ENCODE data around the gene LIFR. TPM values are rescaled to one million over a fixed set of nuclear protein-coding genes. Genes with fewer than 3 reads are reported as not detected.

Gene LIFR
- polyA plus RNA-seq, 3 donors, result 69.2 to 80.9 (median 77.9) TPM

DNA sequence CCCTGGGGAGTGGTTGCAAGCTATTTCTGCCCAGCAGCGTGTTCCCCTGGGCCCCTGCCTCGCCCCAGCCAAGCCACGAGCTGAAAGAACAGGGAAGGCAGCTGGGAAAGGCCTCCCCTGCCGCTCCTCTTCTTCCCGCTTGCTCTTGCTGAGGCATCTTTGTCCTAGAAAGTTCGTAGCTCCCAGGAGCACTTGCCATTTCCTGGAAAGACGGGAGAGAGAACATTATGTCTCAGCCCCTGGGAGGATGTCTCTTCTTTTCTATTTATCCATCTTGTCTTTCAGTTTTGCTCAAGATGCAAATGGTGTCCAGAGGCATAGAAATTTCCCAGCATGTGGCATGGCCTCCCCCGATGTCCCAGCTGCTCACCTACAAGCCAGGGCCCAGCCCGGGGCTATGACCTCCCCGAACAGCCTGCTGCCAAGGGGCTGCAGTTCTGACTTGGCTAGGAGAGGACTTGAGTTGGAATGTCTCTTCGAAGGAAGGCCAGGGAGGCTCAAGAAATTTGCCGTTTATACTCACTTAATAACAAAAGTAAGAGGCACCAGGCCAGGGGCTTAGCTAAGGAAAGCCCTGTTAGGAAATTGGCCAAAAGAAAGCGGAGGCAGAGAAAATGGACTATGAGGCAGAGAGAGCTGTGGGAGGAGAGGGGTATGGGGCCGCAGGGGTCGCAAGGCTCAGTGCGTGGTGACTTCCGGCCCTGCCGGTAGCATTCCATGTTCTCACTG, 87.3 kb downstream of the LIFR start:
- DNase-seq (ENCODE audit: low read depth in 3 of 3, low spot score in 2 of 3), result no peak

DNA sequence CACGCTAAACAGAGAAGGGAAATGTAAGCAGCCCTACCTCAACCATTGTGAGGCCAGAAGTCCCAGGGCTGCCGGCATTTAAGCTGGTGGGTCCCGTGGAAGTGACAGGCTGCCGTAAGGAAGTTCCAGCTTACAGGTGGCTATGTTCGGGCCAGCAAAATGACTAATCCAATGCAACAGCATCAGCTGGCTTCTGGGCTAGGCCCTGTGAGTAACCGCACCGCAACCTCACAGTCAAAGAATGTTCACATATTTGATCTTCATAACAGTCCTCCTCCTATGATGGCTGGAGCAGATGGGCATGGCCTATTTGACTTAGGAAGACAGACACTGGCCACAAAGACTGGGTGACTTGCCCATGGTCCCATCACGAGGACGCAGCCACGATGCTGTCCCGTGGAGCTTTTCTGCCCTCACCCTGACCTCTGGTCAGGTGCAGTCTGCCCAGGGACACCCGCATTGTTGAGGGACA, 88.2 kb downstream of the LIFR start:
- DNase-seq (ENCODE audit: low read depth in 3 of 3, low spot score in 2 of 3), result no peak

DNA sequence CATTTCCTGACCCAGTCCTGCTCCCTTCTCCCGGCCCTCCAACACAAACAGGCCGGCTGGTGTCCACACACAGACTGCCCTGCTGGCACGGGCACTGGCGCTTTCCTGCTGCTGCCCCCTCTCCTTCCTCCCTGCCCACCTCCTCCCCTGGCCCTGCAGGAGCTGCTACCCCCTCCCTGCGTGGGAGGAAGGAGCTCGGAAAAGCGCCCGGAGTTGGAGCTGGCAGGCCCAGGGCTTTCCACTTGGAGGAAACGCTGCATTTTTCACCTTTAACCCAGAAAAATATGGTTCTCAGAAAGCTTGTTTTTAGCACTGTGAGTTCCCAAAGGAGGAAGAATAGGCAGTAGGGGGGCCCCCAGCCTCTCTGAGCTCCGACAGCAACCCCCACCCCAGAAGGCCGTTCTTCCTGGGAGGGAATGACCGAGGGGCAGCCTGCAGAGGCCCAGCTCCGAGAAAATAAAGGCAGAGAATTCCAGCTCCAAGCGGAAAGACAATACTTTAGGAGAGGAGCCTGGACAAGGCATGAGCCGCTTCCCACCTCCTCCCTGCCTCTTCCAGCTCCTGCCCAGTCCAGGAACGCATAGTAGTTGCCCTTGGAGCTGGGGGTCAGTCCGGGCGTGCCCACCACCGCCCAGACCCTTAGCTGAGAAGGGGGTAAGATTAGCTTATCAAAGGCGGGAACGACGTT, 88.9 kb downstream of the LIFR start:
- peak in 2 of 3 donors; percentile 55 to 65 for DNase-seq (ENCODE audit: low read depth in 3 of 3, low spot score in 2 of 3)

DNA sequence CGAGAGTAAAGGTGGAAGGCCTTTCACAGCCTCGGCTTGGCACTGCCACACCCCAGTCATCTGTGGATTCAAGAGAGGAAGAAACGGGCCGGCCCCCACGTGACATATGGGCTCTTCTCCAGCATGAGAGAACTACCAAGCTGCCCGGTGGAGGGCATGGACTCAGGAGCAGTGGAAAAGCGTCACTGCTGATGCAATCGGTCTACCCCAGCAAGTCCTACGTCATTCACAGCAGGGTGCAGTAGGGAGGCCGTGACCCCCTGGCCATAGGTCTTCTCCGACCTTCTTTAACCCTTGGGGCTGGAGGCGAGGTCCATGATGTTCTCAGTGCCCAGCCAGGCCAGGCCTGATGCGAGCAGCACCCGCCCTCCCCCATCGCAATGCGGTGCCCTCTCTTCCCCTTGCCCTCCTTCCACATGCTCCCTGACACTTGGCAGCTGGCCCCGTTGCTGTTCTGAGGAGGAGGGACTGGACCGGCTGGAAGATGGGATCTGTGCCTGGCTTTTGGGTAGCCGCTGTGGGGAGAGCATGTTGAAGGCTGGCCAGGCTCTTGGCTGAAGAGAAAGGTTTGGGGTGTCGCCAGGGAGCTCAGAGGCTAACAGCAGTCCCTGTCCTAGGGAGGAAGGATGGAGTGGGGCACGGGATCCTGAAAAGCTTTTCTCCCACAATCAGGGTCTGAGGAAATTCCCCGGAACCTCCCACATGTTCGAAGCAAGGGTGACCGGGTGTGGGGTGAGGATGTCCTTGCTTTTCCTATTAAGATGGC, 89.8 kb downstream of the LIFR start:
- DNase-seq (ENCODE audit: low read depth in 3 of 3, low spot score in 2 of 3), result no peak

DNA sequence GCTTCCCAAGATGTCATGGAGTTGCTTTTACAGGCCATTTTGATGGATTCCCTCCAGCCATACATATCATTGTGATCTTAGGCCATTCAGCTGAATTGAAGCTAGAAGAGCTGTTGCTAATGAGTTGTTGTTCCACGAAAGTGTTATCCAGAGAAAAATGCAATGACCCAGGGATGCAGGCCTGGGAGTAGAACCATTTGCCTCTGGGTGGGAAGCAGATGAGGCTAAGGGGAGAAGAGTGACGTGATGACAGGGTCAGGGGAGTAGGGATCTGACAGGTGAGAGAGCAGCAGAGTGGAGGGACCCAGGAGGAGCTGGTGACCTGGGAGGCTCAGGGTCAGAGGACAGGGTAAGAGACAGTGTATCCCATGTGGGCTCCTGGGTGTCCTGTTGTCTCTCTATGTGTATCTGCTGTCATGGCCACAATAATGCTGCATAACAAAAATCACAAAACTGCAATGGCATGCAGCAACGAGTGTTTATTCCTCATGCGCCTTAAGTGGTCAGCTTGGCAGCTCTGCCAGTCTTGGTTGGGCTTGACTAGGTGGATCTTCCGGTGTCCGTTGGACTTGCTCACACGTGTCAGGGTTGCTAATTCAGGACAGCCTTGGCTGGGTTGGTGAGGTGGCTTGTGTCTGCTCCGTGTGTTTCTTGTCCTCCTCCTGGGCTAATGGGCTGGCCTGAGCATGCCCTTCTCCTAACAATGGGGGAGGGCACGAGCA, 90.6 kb downstream of the LIFR start:
- DNase-seq (ENCODE audit: low read depth in 3 of 3, low spot score in 2 of 3), result no peak

DNA sequence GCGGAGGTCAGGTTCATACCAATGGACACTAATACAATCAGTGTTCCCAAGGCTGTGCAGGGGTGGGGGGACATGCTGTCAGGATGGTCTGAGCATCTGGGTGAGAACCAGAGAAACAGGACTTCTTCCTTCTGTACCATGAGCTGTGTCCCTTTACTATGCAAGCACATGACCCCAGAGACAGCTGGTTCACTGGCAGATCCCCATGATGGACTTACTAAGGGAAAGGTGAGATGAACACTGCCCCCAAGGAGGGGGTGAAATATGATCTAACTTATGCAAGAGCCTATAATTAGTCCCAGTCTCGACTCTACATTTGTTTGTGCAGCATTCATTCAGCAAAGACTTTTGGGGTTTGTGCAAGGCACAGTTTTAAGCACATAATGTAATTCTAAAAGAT, 91.4 kb downstream of the LIFR start:
- no peak for DNase-seq (ENCODE audit: low read depth in 3 of 3, low spot score in 2 of 3)

DNA sequence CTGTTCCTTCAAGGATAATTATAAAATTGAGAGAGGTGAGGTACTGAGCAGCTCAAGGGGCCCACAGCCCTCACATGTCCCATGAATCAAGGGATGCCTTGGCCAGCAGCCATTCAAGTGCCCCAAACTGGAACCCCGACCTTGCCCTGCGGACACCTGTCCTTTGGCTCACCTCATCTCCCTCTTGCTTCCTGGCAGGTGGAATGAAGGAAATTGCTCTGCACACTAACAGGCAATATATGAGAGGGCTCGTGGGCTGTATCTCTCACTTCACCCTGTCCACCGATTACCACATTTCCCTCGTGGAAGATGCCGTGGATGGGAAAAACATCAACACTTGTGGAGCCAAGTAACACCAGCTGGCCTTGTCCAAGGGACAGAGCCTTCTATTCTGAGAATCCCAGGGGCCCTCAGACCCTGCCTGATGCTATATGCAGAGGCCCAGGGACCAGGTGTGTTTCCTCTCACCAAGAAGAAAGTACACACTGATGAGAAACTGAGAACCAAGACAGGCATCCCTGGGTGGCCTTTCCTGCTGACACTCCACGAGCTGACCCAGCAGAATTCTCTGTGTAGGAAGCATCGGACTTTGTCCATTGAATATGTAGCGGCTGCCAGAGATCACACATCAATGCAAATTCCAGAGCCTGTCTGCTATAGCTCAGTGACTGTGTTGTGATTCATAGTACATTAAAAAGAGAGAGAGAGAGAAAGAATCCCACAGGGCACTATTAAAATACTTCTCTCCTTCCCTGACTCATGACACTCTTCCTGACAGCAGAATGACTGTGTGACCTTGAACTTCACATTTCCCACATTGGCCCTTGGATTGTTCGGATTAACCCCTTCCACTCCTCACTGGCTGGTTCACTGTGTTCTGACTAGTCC, 92.6 kb downstream of the LIFR start:
- DNase-seq (ENCODE audit: low read depth in 3 of 3, low spot score in 2 of 3), result peak in 1 of 3 donors; percentile 41

DNA sequence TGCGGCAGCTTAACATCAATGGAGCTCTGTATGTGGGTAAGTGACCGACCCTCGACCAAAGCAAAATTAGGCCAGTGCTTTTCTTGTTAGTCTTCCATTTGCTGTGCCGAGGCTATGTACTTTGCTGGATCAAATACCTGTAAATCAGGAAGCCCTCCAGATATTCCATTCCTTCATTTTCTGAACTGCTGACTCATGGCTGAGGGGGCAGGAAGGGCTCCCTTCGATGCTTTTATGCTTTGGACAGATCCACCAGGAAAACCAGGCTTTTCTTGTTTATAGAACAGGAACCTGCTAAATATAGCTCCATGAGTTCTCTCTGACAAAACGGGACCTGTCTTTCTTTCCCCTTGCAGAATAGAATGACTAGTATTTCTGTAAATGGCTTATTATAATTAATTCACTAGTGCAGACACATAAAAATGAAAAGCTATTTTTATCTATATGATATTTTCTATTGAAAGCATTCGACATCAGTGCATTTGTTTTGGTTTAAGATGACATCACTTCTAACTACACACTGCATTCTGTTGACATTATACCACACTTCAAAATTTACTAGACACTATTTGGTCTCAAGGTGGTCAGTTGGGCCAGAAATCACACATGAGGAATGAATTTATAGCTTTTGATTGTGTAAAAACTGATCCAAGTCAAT, 93.3 kb downstream of the LIFR start:
- no peak for DNase-seq (ENCODE audit: low read depth in 3 of 3, low spot score in 2 of 3)

DNA sequence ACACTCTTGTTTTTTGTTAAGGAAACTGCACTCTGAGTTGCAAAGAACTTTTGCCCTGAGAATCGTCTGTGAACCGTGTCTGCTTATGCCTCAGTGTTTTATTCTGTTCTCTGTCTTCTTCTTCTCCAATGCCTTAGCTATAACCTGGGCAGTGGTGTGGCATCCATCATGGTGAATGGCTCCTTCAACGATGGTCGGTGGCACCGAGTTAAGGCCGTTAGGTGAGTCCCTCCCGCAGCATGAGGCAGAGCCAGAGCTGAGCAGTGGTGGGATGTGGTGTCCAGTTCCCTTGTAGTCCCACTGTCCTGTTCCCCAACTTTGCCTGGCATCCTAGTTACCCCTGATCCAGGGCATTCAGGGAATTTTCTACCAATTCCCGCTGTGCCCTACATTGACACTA, 98.3 kb downstream of the LIFR start:
- DNase-seq (ENCODE audit: low read depth in 3 of 3, low spot score in 2 of 3), result no peak

DNA sequence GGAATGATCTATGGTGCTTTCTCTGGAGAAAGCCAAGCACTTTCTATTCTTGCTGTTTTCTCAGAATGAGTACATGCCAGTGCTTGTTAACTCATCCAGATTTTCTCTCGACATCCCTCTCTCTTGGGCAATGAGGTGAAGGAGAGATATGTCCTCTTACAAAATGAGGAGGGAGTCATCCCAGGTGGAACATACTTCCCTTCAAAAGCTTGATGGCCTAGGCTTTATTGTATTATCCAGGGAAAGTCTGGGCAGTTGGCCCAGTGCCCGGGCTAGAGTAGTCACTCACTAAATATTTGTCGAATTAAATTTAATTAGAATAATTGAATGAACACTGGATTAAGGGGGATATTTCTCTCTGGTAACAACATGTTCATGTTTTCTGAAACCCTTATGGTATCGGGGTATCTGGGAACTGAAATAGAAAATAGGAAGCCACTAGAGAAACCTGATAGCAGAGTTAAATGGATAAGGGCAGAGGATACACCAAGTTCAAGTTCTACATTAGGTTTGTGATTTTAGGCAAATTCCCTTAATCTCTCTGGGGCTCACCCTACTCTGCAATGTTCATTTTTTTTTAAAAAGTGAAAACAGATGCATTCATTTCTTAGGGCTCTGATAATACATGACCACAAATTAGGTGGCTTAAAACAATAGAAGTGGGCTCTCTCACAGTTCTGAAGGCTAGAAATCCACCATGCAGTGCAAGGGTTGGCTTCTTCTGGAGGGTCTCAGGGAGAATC, 99.6 kb downstream of the LIFR start:
- no peak for DNase-seq (ENCODE audit: low read depth in 3 of 3, low spot score in 2 of 3)

DNA sequence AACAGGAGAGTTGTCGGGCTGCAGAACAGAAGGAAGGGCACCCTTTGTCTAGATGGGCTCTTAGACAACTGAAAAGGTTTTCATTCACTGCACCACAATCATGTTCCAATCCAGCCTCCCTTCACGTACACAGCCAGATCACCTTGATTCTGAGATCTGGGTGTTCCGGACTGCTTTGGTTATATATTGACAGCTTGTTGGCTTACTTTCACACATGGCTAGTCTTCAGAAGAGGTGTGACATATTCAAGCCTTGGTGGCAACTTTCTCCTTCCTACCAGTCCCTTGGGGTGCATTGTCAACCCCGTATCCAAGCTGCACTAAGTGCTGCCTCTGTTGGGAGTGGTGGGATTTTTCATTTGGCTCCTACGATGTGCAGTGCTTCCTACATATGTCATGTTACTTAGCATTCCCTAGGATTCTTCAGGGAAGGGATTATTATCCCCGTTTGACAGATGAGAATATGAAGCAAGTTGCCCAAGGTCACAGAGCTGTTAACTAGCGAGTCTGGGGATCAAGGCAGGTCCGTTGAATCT, 100.6 kb downstream of the LIFR start:
- no peak for DNase-seq (ENCODE audit: low read depth in 3 of 3, low spot score in 2 of 3)

DNA sequence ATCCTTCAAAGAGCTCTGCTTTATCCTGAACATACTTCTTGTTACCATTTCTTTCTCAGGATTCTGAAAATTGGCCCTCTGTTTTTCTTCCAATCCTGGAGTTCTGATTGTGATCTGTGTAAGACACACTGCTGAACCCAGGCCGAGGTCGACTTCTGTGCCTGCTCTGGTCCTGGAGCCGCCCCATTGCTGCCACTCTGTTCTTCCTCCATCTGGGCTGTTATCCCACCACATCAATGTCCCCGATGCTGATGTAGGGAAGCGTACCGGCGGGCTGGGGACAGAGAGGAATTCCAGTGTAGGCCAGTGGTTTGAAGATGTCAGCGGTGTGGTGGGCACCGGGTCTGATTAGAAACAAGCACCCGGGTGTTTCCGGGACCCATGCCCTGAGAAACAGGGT, 102.5 kb downstream of the LIFR start:
- DNase-seq (ENCODE audit: low read depth in 3 of 3, low spot score in 2 of 3), result no peak

DNA sequence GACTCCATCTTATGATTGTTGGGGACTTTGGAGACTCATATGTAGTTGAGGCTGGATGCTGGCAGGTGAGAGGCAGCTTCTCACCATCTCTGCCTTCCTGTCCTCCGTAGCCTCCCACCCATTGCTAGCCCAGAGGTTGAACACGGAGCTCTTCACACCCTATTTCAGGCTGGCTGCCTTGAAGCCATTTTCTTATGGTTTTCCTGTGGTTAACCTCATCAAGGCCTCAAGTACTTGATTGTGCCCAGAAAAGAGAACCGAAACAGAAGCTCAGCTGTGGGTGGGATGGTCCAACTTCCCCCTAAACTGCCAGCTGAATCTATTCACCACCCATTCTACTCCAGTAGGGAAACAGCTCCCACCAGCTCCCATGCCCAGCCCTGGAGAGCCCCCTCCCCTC, 102.9 kb downstream of the LIFR start:
- DNase-seq (ENCODE audit: low read depth in 3 of 3, low spot score in 2 of 3), result no peak

DNA sequence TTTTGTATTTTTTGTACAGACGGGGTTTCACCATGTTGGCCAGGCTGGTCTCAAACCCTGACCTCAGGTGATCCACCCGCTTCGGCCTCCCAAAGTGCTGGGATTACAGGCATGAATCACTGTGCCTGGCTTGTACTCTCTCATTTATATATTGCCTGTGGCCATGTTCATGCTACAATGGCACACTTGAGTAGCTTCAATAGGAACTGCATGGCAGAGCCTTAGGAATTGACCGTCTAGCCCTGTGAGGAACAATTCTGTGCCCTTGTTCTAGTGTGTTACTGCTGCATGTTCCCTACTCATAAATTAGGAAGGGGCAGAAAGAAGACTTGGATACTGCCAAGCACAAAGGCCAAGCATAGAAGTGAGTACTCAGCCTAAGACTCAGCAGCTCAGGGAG, 104.2 kb downstream of the LIFR start:
- no peak for DNase-seq (ENCODE audit: low read depth in 3 of 3, low spot score in 2 of 3)

DNA sequence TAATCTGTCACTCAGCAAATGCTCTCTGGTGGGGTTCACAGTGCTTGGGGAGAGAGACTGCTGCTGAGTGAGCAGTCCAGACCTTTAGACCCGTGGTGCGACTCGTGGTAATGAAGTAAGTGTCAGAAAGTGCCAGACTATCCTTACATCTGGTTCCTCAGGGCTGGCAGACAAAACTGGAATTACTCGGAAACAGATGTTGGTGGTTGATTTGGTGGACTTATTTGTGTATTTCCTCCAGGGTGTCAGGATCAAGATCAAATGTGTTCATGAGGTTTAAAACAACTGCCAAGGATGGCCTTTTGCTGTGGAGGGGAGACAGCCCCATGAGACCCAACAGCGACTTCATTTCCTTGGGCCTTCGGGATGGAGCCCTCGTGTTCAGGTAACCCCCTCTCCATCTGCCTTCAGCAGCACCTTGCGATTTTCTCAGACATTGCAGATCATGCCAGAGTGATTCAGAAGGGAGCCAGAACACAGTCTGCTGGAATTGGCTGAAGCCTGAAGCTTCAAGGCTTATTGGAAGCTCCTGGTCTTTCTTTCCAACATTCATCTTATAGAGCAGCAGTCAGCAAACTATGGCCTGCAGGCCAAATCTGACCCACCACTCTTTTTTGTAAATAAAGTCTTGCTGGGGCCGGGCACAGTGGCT, 105.2 kb downstream of the LIFR start:
- DNase-seq (ENCODE audit: low read depth in 3 of 3, low spot score in 2 of 3), result no peak

DNA sequence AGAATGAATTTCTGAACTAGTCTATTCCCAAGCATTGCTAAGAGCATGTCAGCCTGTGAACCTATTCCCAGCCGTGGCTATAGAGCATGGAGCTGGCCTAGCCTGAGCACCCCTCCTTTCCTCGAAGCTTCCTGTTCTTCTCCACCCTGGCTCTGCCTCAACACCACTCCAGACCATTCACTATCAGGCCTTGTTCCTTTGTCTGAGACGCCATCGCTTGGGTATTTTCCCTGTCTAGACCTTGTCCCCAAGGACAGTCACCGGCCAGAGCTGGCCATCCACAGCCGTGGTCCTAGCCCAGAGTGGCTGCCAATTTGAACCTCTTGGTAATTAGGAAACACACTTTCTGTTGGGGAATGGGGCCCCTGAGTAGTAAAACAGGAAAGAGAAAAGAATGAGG, 105.8 kb downstream of the LIFR start:
- DNase-seq (ENCODE audit: low read depth in 3 of 3, low spot score in 2 of 3), result no peak

DNA sequence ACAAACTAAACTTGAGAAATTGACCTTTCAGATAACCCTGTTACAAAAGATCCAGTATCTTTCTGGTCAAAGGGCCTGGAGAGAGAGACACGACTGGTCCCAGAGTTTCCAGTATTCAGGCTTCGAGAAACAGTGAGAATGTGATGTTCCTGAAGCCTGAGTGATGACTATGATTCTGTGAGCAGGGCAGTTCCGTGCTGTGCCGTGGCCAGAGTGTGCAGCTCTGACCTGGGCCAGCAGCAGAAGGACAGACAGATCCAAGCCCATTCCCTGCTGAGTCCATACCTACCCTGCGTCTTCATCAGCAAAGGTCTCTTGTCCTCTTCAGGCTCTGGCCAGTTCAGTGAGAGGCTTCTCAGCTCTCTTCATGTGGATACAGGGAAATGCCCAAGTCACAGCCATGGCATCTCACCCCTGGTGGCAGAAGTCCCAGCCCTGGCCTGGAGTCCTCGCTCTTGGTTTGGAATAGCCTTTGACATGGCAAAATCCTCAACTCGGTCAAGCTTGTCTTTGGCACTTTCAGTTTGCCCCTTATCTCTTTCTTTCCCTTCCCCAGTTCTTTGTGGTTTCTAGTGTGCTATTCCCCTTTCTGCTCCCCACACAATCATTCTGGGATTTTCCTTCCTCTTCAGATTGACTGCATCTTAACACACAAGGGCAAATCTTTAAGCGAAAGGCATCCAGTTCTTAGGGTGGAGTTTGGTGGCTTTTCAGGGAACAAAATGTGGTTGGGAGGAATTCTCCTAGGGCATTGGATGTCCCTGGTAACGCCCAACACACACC, 107.7 kb downstream of the LIFR start:
- no peak for DNase-seq (ENCODE audit: low read depth in 3 of 3, low spot score in 2 of 3)

Data from right renal cortex interstitium (tissue), 3 donors.